Hepatocyte (in vitro differentiated cells): ENCODE measurements around the gene HSD11B1L.
"Not testable (repeated sequence)": the region's sequence is repeated elsewhere in the genome, so short reads cannot be mapped to it uniquely, and the experiment has no call there.

Source experiments
- CTCF ChIP-seq: fragments of 200-600 bp; sonication (generic); IDR thresholded peaks from 2 replicates; pipeline ENCODE4 v1.5.1; 2016; ENCODE audit warnings: antibody characterized with exemption, mild to moderate bottlenecking; ENCODE audit not compliant: poor library complexity
- EZH2 ChIP-seq: fragments of 200-600 bp; sonication (generic); IDR thresholded peaks from 2 replicates; pipeline ENCODE4 v1.6.1; 2016; ENCODE audit warnings: antibody characterized with exemption, mild to moderate bottlenecking, borderline replicate concordance

GRCh38 chr19:5702053-5702410 is 21.2 kb downstream of the HSD11B1L start:
- not testable (repeated sequence) for TF ChIP-seq CTCF, EZH2
